ENCODE measurements around the gene BRI3BP.

The BRI3BP gene, protein sequence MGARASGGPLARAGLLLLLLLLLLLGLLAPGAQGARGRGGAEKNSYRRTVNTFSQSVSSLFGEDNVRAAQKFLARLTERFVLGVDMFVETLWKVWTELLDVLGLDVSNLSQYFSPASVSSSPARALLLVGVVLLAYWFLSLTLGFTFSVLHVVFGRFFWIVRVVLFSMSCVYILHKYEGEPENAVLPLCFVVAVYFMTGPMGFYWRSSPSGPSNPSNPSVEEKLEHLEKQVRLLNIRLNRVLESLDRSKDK

DNA sequence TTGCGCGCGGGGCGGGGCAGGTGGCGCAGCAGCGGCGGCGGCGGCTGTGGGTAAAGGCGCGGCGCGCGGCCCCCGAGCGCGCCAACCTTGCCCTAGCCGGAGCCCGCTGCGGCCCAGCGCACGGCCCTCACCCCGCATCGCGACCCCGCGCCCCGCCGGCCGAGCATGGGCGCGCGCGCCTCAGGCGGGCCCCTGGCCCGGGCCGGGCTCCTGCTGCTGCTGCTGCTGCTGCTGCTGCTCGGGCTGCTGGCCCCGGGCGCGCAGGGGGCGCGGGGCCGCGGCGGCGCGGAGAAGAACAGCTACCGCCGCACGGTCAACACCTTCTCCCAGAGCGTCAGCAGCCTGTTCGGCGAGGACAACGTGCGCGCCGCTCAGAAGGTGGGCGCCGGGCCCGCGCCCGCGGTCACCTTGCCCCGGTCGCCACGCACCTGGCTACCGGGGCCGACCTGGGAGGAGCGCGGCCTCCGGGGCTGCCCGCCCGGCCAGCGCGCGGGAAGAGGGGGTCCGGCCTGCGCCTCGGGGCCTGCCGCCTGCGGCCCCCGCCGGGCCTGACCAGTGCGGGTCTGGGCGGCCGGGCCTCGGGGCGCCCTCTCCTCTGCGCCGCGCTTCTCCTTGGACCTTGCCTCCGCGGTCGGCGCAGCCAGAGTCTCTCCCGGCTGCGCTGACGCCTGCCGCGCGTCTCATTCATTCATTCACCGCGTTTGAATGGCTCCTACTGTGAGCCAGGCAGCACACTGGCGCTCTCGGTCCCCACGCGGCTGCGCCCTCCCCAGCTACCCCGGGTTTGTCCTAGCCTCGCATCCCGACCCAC lies at the start of gene BRI3BP:
Gene BRI3BP (plus strand): TSS at position 20 of the 811 bp plus-strand sequence. CDS start 146 bp downstream, at position 166.
- TF ChIP-seq, protein P1, sequence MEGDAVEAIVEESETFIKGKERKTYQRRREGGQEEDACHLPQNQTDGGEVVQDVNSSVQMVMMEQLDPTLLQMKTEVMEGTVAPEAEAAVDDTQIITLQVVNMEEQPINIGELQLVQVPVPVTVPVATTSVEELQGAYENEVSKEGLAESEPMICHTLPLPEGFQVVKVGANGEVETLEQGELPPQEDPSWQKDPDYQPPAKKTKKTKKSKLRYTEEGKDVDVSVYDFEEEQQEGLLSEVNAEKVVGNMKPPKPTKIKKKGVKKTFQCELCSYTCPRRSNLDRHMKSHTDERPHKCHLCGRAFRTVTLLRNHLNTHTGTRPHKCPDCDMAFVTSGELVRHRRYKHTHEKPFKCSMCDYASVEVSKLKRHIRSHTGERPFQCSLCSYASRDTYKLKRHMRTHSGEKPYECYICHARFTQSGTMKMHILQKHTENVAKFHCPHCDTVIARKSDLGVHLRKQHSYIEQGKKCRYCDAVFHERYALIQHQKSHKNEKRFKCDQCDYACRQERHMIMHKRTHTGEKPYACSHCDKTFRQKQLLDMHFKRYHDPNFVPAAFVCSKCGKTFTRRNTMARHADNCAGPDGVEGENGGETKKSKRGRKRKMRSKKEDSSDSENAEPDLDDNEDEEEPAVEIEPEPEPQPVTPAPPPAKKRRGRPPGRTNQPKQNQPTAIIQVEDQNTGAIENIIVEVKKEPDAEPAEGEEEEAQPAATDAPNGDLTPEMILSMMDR (IDR thresholded peaks at IDR 0.05; ENCODE audit: insufficient read depth, low read depth, low read length, missing control alignments), result no peak
- H3K4me3 ChIP-seq (ENCODE audit: low read length), result peak within 1 kb of the TSS; percentile 62
- peak; percentile 63 for DNase-seq (ENCODE audit: low read depth)

DNA sequence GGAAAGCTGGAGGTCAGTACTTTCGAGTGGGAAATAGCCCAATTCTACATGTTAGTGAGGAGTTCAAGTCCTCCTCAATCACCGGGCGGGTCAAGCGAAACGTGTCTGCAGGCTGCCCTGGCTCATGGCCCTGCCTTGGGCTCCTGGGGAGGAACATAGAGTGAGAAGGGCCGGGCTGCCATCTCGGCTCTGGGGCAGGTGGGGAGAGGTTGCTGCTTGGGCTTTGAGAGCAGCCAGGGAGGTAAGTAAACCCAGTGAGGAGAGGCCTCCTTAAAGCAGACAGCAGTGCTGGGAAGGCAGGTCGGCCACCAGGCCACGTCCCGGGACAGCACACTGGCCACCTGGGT lies 47.0 kb upstream of the BRI3BP start:
- TF ChIP-seq, protein P1 (IDR thresholded peaks at IDR 0.05; ENCODE audit: insufficient read depth, low read depth, low read length, missing control alignments), result no peak
- no peak overlapping the region for H3K4me3 ChIP-seq (ENCODE audit: low read length)
- DNase-seq (ENCODE audit: low read depth), result no peak

DNA sequence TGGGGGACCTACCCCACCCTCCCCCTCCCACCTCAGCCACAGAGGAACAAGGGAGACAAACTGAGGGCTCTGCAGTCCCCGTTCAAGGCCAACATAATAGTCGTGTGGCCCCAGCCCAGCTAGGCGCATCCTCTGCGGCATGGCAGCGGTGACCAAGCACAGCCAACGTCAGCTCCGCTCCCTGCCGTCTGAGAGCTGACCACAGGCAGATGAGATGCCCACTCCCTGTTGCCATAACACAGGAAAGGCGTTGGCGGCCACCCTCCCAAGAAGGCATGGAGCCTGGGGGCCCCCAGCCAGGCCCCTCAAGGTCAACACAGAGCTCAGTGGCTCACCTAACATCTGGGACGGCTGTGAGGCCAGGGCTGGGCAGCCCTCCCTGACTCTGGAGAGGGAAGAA lies 46.4 kb upstream of the BRI3BP start:
- DNase-seq (ENCODE audit: low read depth), result no peak
- H3K4me3 ChIP-seq (ENCODE audit: low read length), result no peak overlapping the region
- TF ChIP-seq, protein P1 (IDR thresholded peaks at IDR 0.05; ENCODE audit: insufficient read depth, low read depth, low read length, missing control alignments), result no peak

DNA sequence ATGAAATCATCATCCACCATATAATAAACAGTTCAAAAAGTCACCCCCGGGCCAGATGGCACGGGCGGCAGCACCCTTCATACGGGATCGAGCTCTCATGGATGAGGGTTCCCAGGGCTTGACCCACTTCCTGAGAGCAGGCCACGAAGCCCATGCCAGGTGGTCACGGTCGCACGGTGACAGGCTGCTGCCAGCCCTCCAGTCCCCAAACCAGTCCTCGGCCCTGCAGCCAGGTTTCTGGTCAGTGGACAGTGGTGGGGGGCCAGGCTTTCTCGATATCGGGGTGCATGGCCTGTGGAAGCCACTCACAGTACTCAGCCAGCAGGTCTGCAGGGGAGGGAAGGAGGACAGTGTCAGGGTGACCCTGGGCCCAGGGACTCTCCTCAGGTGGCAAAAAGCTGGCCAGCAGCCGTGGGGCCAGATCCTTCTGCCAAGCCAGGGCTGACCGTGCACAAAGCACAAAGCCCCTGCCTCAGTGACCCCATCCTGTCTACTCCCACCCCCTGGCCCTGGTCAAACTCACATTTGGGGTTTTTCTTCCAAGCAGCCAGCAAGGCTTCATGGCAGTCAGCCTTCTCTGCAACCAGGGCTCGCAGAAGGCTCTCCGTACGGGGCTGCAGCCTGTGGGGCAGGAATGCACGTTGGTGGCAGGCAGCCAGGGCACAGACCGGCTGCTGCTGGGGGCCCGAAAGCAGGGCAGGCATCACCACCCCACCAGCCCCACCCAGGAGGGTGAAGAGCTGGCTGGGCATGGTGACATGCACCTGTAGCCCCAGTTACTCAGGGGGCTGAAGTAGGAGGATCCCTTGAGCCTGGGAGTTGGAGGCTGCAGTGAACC lies 45.7 kb upstream of the BRI3BP start:
- DNase-seq (ENCODE audit: low read depth), result no peak
- no peak overlapping the region for H3K4me3 ChIP-seq (ENCODE audit: low read length)
- TF ChIP-seq, protein P1 (IDR thresholded peaks at IDR 0.05; ENCODE audit: insufficient read depth, low read depth, low read length, missing control alignments), result no peak

DNA sequence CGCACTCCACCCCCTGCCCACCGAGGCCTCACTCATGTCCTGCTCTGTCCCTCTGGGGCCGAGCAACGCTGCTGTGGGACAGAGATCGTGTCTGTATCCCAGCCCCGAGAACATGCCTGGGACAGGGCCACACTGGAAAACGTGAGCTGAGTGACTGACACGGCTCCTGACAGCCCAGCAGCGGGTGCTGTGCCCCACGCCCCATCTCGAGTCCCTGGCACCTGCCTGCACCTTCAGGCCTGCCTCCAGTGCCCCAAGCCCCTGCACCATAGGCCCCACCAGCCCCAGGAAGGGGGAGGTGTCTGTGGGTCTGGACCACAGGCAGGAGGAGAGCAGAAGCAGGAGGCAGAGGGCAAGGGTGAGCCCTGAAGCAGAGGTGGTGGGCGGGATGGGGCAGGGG lies 44.4 kb upstream of the BRI3BP start:
- TF ChIP-seq, protein P1 (IDR thresholded peaks at IDR 0.05; ENCODE audit: insufficient read depth, low read depth, low read length, missing control alignments), result no peak
- H3K4me3 ChIP-seq (ENCODE audit: low read length), result no peak overlapping the region
- DNase-seq (ENCODE audit: low read depth), result no peak

DNA sequence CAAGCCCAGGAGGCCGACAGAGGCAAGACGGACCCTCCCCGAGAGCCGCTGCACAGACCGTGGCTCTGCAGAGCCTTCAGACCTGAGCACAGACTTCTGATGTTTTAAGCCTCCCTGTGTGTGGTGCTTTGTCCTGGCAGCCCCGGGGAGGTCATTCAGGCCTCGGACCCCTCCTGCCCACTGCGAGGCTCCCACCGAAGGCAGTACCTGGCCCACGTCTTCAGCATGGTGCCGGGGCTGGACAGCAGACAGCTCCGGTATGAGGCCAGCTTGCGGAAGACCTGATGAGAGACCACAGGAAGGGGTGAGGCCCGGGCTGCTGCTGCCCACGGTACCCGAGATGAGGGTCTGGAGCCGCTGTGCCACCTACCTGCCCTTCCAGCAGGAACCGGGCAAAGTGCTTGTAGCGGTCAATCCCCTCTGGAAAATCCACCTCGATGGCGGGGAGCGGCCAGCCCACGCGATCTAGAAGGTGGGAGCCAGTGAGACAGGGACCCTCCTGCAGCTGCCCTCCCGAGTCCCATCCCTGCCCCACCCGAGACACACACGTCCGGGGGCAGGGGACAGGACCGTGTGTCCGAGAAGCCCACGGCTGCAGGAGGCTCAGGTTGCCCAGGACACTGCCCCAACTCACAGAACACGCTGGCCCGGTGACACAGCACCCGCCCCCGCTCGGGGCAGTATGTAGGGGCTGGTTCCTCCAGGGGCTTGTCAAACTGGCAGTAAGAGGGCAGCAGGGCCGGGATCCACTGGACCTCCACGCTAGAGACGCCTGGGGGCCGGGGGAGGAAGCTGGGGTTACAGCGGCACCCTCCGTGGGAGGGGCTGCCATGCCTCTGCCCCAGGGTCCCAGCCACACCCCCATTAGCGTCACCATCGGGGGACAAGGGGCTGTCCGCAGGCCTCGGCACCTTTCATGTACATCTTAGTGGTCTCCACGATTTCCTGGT lies 43.4 kb upstream of the BRI3BP start:
- no peak for DNase-seq (ENCODE audit: low read depth)
- TF ChIP-seq, protein P1 (IDR thresholded peaks at IDR 0.05; ENCODE audit: insufficient read depth, low read depth, low read length, missing control alignments), result no peak
- H3K4me3 ChIP-seq (ENCODE audit: low read length), result no peak overlapping the region

Measured in epithelial cell of esophagus (primary cell).